HL-60 (cell line): ENCODE results near the gene PRM1.

Source experiments
- DNase-seq, 2 experiments: peaks; one replicate each; pipeline ENCODE4 v3.0.0-alpha.2; 2010 to 2020; ENCODE audit warnings: low read depth in 1 of 2, low spot score in 1 of 2
- H3K27ac ChIP-seq: fragments of 250-450 bp; sonication (Bioruptor Pico); replicated peaks from 2 replicates; pipeline ENCODE4 v1.5.1; 2020; ENCODE audit warnings: mild to moderate bottlenecking, moderate library complexity
- H3K27me3 ChIP-seq: fragments of 250-450 bp; sonication (Bioruptor Pico); 2 replicates; pipeline ENCODE4 v1.5.1; 2021; ENCODE audit warnings: mild to moderate bottlenecking, moderate library complexity; ENCODE audit not compliant: insufficient read depth, poor library complexity, severe bottlenecking
- H3K4me3 ChIP-seq: replicated peaks from 2 replicates; pipeline ENCODE4 v1.5.1; 2011; ENCODE audit warnings: mild to moderate bottlenecking, control low read depth, low read length; ENCODE audit not compliant: insufficient read depth
- CTCF ChIP-seq: IDR thresholded peaks from one replicate; pipeline ENCODE4 v1.5.1; 2011; ENCODE audit warnings: low read length, control low read depth, inconsistent platforms; ENCODE audit not compliant: insufficient read depth
- GABPA ChIP-seq: IDR thresholded peaks from 2 replicates; pipeline ENCODE4 v1.6.1; 2012; ENCODE audit warnings: low read depth
- POLR2AphosphoS5 ChIP-seq: IDR thresholded peaks from 2 replicates; pipeline ENCODE4 v1.6.1; 2012; ENCODE audit warnings: low read depth
- REST ChIP-seq: IDR thresholded peaks from 2 replicates; pipeline ENCODE4 v1.6.1; 2012; ENCODE audit warnings: low read depth; ENCODE audit not compliant: insufficient replicate concordance
- SPI1 ChIP-seq: IDR thresholded peaks from 2 replicates; pipeline ENCODE4 v1.6.1; 2012; ENCODE audit warnings: low read depth, mild to moderate bottlenecking, borderline replicate concordance

The PRM1 gene

GRCh38 chr16:11273721-11274324 lies 7.3 kb downstream of the PRM1 start:
- Histone ChIP-seq H3K4me3 (no peak overlapping the region), H3K27ac (no peak overlapping the region), H3K27me3 (no peaks in the 10 kb centered on the region)
- no peak for TF ChIP-seq REST
- no peak for TF ChIP-seq POLR2AphosphoS5
- no peak for TF ChIP-seq GABPA
- TF ChIP-seq SPI1, result no peak
- TF ChIP-seq CTCF, result no peak
- no peak for DNase-seq

GRCh38 chr16:11272921-11273720 lies 8.0 kb downstream of the PRM1 start, which contains the start of gene PRM3:
Gene PRM3, minus strand, starts transcription at chr16:11273629. Its CDS starts 34 bp downstream, at chr16:11273595.
- no peak for DNase-seq
- H3K4me3 ChIP-seq, result no peak within 1 kb of the TSS
- H3K27ac ChIP-seq, result no peak within 1 kb of the TSS
- no peak for TF ChIP-seq CTCF
- TF ChIP-seq GABPA, result no peak
- TF ChIP-seq POLR2AphosphoS5, result no peak
- no peak for TF ChIP-seq SPI1
- H3K27me3 ChIP-seq, result no peaks in the 10 kb centered on the region

GRCh38 chr16:11272484-11272883 lies 8.6 kb downstream of the PRM1 start:
- no peak overlapping the region for H3K27ac ChIP-seq
- no peak for DNase-seq
- TF ChIP-seq CTCF (no peak), REST (no peak), POLR2AphosphoS5 (no peak), SPI1 (no peak), GABPA (no peak)
- no peak overlapping the region for H3K4me3 ChIP-seq
- no peaks in the 10 kb centered on the region for H3K27me3 ChIP-seq

GRCh38 chr16:11271610-11272009 lies 9.5 kb downstream of the PRM1 start:
- no peak overlapping the region for H3K27ac ChIP-seq
- no peak overlapping the region for H3K4me3 ChIP-seq
- no peaks in the 10 kb centered on the region for H3K27me3 ChIP-seq
- DNase-seq, result no peak
- TF ChIP-seq REST (no peak), SPI1 (no peak), POLR2AphosphoS5 (no peak), CTCF (no peak), GABPA (no peak)
